B cell (primary cell): Measurements from ENCODE around the gene USH2A. TPM values are rescaled to one million over a fixed set of nuclear protein-coding genes. Genes with fewer than 3 reads are reported as not detected.

Source experiments
- ATAC-seq: fragments of 200-7000 bp; cut with Tn5 transposase; one replicate; pipeline ENCODE4 v1.10.0; 2021; ENCODE audit warnings: low read depth, mild to moderate bottlenecking, moderate number of reproducible peaks, moderate library complexity
- CTCF ChIA-PET: fragments of 350-600 bp; sonication (Branson Sonifier 250); formaldehyde crosslinking; loops from one replicate; lab custom pipeline; 2021; ENCODE audit warnings: antibody characterized with exemption, inconsistent platforms; lab: Charles Lee
- POLR2A ChIA-PET: fragments of 350-600 bp; sonication (Branson Sonifier 250); formaldehyde crosslinking; loops from one replicate; lab custom pipeline; 2021; ENCODE audit warnings: antibody characterized with exemption; lab: Charles Lee
- DNase-seq: peaks from one replicate; pipeline ENCODE4 v3.0.0; 2013
- H2AFZ ChIP-seq: 2 replicates; pipeline ENCODE4 v1.6.1; 2012; ENCODE audit warnings: mild to moderate bottlenecking, low read depth, low read length; ENCODE audit not compliant: insufficient read depth, poor library complexity, severe bottlenecking
- H3K27ac ChIP-seq, 2 donors: 1 replicate in 1 of 2; 2 replicates in 1 of 2; pipeline ENCODE4 v1.5.1; 2012 to 2013; ENCODE audit warnings: low read length in 2 of 2, mild to moderate bottlenecking in 2 of 2, moderate library complexity in 1 of 2
- H3K27me3 ChIP-seq, 4 experiments: fragments of 200-600 bp in 1 of 4; sonication (generic) in 1 of 4; replicated peaks in 1 of 4; 1 replicate in 2 of 4; 2 replicates in 2 of 4; pipeline versions ENCODE4 v1.6.1 to v1.7.0; 2013 to 2016; ENCODE audit warnings: low read length in 3 of 4, mild to moderate bottlenecking in 2 of 4, mixed read lengths in 1 of 4, moderate library complexity in 1 of 4; ENCODE audit not compliant: insufficient read depth in 4 of 4, control insufficient read depth in 3 of 4; ENCODE audit errors: control extremely low read depth in 1 of 4
- H3K36me3 ChIP-seq, 2 experiments: replicated peaks in 1 of 2; 1 replicate in 1 of 2; 2 replicates in 1 of 2; pipeline versions ENCODE4 v1.6.1 to v1.7.1; 2013; ENCODE audit warnings: low read length in 1 of 2; ENCODE audit not compliant: insufficient read depth in 2 of 2, control insufficient read depth in 1 of 2; ENCODE audit errors: control extremely low read depth in 1 of 2, extremely low read depth in 1 of 2
- H3K4me1 ChIP-seq, 2 donors: fragments of 200-600 bp in 1 of 2; sonication (generic) in 1 of 2; 1 replicate in 1 of 2; 2 replicates in 1 of 2; pipeline versions ENCODE4 v1.5.1 to v1.6.1; 2013 to 2017; ENCODE audit warnings: low read length in 2 of 2; ENCODE audit not compliant: control insufficient read depth in 2 of 2, insufficient read depth in 2 of 2
- H3K4me2 ChIP-seq: replicated peaks from 2 replicates; pipeline ENCODE3; 2012; ENCODE audit warnings: mild to moderate bottlenecking, low read depth, low read length; ENCODE audit not compliant: poor library complexity, severe bottlenecking
- H3K4me3 ChIP-seq, 5 experiments: fragments of 200-600 bp in 1 of 5; sonication (generic) in 1 of 5; 1 replicate in 3 of 5; 2 replicates in 2 of 5; pipeline versions ENCODE4 v1.5.1 to v1.7.0; 2011 to 2016; ENCODE audit warnings: low read length in 4 of 5, mild to moderate bottlenecking in 4 of 5, low read depth in 2 of 5, control low read depth in 1 of 5, moderate library complexity in 1 of 5; ENCODE audit not compliant: insufficient read depth in 1 of 5; ENCODE audit errors: control extremely low read depth in 1 of 5, extremely low read depth in 1 of 5
- H3K79me2 ChIP-seq: fragments of 200-600 bp; sonication (generic); one replicate; pipeline ENCODE4 v1.6.0; 2016; ENCODE audit warnings: low read length; ENCODE audit not compliant: control insufficient read depth, insufficient read depth
- H3K9ac ChIP-seq: fragments of 200-600 bp; sonication (generic); 2 replicates; pipeline ENCODE4 v1.6.1; 2017; ENCODE audit warnings: mild to moderate bottlenecking, low read length, moderate library complexity
- H3K9me3 ChIP-seq, 3 donors: one replicate each; pipeline versions ENCODE4 v1.6.1 to v1.7.1; 2013; ENCODE audit warnings: low read length in 2 of 3; ENCODE audit not compliant: control insufficient read depth in 2 of 3, insufficient read depth in 1 of 3; ENCODE audit errors: control extremely low read depth in 1 of 3
- H4K20me1 ChIP-seq: 2 replicates; pipeline ENCODE4 v1.6.0; 2012; ENCODE audit warnings: mild to moderate bottlenecking, low read length; ENCODE audit not compliant: insufficient read depth, control insufficient read depth, poor library complexity, severe bottlenecking
- H3K27ac Mint-ChIP-seq: one replicate; pipeline ENCODE4 v1.8.0; 2021; ENCODE audit warnings: mixed read lengths
- H3K27me3 Mint-ChIP-seq: one replicate; pipeline ENCODE4 v1.8.0; 2021; ENCODE audit warnings: mixed read lengths
- H3K4me1 Mint-ChIP-seq: one replicate; pipeline ENCODE4 v1.8.0; 2021; ENCODE audit warnings: mixed read lengths
- H3K4me3 Mint-ChIP-seq: one replicate; pipeline ENCODE4 v1.8.0; 2021; ENCODE audit warnings: mixed read lengths
- H3K9me3 Mint-ChIP-seq: one replicate; pipeline ENCODE4 v1.8.0; 2022; ENCODE audit warnings: mixed read lengths; ENCODE audit not compliant: insufficient read depth
- CTCF ChIP-seq: fragments of 200-600 bp; IDR thresholded peaks from one replicate; pipeline ENCODE4 v1.8.0; 2022; ENCODE audit warnings: antibody characterized with exemption, mild to moderate bottlenecking
- EZH2 ChIP-seq: IDR thresholded peaks from 2 replicates; pipeline ENCODE4 v1.6.1; 2012; ENCODE audit warnings: borderline replicate concordance, low read depth, mild to moderate bottlenecking, moderate library complexity, low read length; ENCODE audit not compliant: insufficient read depth, poor library complexity, severe bottlenecking
- WGBS: methylation state at CpG from one replicate; pipeline ENCODE4 v1.1.5; 2013; ENCODE audit warnings: missing lambda C conversion rate; ENCODE audit not compliant: insufficient coverage; 5-methylcytosine and 5-hydroxymethylcytosine counted together
- intact Hi-C: fragments of 100-400 bp; cut with micrococcal nuclease; formaldehyde crosslinking; loops from one replicate; pipeline ENCODE4 v1.10.0; 2022
- polyA plus RNA-seq: library from polyadenylated mRNA; depleted of rRNA; stranded (reverse); fragments of >200 nt; gene quantifications from 2 replicates; pipeline ENCODE4 v1.2.3, GENCODE V29; 2012
- total RNA-seq, 2 donors: library from RNA; stranded (reverse); fragments of 120-200 nt in 1 of 2; gene quantifications; 1 replicate in 1 of 2; 2 replicates in 1 of 2; pipeline versions ENCODE4 v1.2.3 to v1.2.4, GENCODE V29; 2013 to 2022

Gene USH2A
- total and polyA plus RNA-seq, 2 donors (not counting 1 experiment from before 2014, with no cell fraction given), result 0.01 TPM; not detected in 1

DNA sequence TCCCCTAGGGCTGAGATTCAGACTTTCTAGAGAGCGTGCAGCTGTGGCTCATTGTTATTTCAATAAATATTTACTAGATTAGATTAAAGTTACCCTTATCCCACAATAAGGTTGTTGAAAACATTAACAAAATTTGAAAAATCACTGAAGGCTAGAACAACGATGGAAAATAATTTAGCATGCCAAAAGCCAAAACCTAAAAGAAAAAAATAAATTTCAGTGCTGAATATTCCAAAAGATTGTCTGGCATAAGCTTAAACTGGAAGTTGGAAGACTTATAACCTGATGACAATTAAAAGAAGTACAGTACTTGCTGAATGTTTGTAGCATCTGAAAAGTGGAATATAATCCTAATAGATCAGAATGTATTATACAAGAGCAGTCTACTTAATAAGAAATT is 221.3 kb downstream of the USH2A start:
- no peaks in the 10 kb centered on the region for H3K9me3 Mint-ChIP-seq
- WGBS, result no CpG with 5 or more reads among the region's 2 CpGs
- ChIA-PET POLR2A (no interaction called here), CTCF (no interaction called here)
- H3K4me3 Mint-ChIP-seq, result no peak overlapping the region
- H3K36me3 ChIP-seq, result no peaks in the 10 kb centered on the region
- TF ChIP-seq CTCF (no peak), EZH2 (no peak)
- no peak overlapping the region for H2AFZ ChIP-seq
- H3K27ac ChIP-seq, result no peak overlapping the region
- intact Hi-C loops, result no loop called here
- DNase-seq (no peak), ATAC-seq (no peak)
- H3K4me1 Mint-ChIP-seq, result no peaks in the 10 kb centered on the region
- no peaks in the 10 kb centered on the region for H3K9me3 ChIP-seq
- H4K20me1 ChIP-seq, result no peaks in the 10 kb centered on the region
- no peak overlapping the region for H3K9ac ChIP-seq
- no peak overlapping the region for H3K27ac Mint-ChIP-seq
- H3K27me3 Mint-ChIP-seq, result no peaks in the 10 kb centered on the region
- no peaks in the 10 kb centered on the region for H3K79me2 ChIP-seq
- no peaks in the 10 kb centered on the region for H3K27me3 ChIP-seq
- no peak overlapping the region for H3K4me2 ChIP-seq
- H3K4me1 ChIP-seq, result no peaks in the 10 kb centered on the region
- no peak overlapping the region for H3K4me3 ChIP-seq

DNA sequence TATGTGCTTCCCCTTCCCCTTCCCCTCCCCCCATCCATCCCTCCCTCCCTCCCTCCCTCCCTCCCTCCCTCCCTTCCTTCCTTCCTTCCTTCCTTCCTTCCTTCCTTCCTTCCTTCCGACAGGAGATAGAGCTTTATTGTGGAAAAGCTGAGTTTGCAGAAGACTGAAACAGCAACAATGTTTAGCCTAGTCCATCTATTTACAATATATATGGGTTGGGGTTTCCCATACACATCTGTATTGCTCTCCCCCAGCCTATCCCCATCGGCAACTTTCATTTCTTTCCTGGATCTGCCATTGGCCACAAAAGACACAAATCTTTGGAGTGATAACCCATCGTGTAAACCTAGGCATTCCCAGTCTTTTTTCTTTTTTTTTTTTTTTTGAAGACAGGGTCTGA is 222.3 kb downstream of the USH2A start:
- ChIA-PET POLR2A (no interaction called here), CTCF (no interaction called here)
- Histone ChIP-seq H4K20me1 (no peaks in the 10 kb centered on the region), H3K4me2 (no peak overlapping the region), H3K27me3 (no peaks in the 10 kb centered on the region), H2AFZ (no peak overlapping the region), H3K36me3 (no peaks in the 10 kb centered on the region), H3K4me1 (no peaks in the 10 kb centered on the region), H3K79me2 (no peaks in the 10 kb centered on the region), H3K4me3 (no peak overlapping the region), H3K9ac (no peak overlapping the region), H3K27ac (no peak overlapping the region), H3K9me3 (no peaks in the 10 kb centered on the region)
- intact Hi-C loops, result no loop called here
- DNase-seq (no peak), ATAC-seq (no peak)
- H3K27me3 Mint-ChIP-seq, result no peaks in the 10 kb centered on the region
- H3K9me3 Mint-ChIP-seq, result no peaks in the 10 kb centered on the region
- no peak overlapping the region for H3K4me3 Mint-ChIP-seq
- WGBS, result 81% methylated on average over 2 of the region's 3 CpGs
- TF ChIP-seq EZH2 (no peak), CTCF (no peak)
- no peaks in the 10 kb centered on the region for H3K4me1 Mint-ChIP-seq
- H3K27ac Mint-ChIP-seq, result no peak overlapping the region
